ENCODE data around the gene AMN1. TPM values are rescaled to one million over a fixed set of nuclear protein-coding genes. Genes with fewer than 3 reads are reported as not detected.
A peak's percentile ranks its signal among the peaks of the same experiment; 100 is the strongest.
"Not testable (repeated sequence)": the region's sequence is repeated elsewhere in the genome, so short reads cannot be mapped to it uniquely, and the experiment has no call there.

The AMN1 gene
- total RNA-seq, 4 donors from 2014 or later = 6.5 to 10.5 (median 9.4) TPM

GRCh38 chr12:31768046-31768445 lies 39.2 kb upstream of the AMN1 start:
- Histone ChIP-seq H3K9me3 (peaks cover 0 to 15% (median 0%) of the 10 kb centered on the region in 4 donors), H3K4me3 (no peak overlapping the region), H3K27ac (no peak overlapping the region), H3K27me3 (no peaks in the 10 kb centered on the region), H3K36me3 (no peaks in the 10 kb centered on the region), H3K4me1 (no peaks in the 10 kb centered on the region)
- 88 to 93% methylated on average over 2 of the region's 2 CpGs for WGBS, 2 donors
- TF ChIP-seq EP300 (IDR thresholded peaks at IDR 0.05) = no peak
- DNase-seq (ENCODE audit: low spot score in 2 of 2) = no peak

- H3K4me3 ChIP-seq = no peak overlapping the region
- H3K9me3 ChIP-seq = peaks cover 0 to 15% (median 0%) of the 10 kb centered on the region in 4 donors
- WGBS, 2 donors = 77 to 84% methylated on average over 1 of the region's 1 CpG
- H3K27ac ChIP-seq = no peak overlapping the region
- no peak for DNase-seq (ENCODE audit: low spot score in 2 of 2)
- H3K36me3 ChIP-seq = no peaks in the 10 kb centered on the region
- TF ChIP-seq POLR2A (IDR thresholded peaks at IDR 0.05) = no peak
- TF ChIP-seq CTCF (IDR thresholded peaks at IDR 0.05) = no peak
- no peak for TF ChIP-seq EP300 (IDR thresholded peaks at IDR 0.05)
- H3K4me1 ChIP-seq = no peaks in the 10 kb centered on the region
- H3K27me3 ChIP-seq = no peaks in the 10 kb centered on the region
Observed at GRCh38 chr12:31765931-31766330, 37.1 kb upstream of the AMN1 start.

GRCh38 chr12:31759632-31760459 lies 31.0 kb upstream of the AMN1 start:
- TF ChIP-seq POLR2A (IDR thresholded peaks at IDR 0.05) (no peak), EP300 (IDR thresholded peaks at IDR 0.05) (no peak), CTCF (IDR thresholded peaks at IDR 0.05) (no peak)
- 79 to 93% methylated on average over 4 of the region's 4 CpGs for WGBS, 2 donors
- no peak overlapping the region for H3K27ac ChIP-seq

GRCh38 chr12:31758297-31758696 lies 29.5 kb upstream of the AMN1 start:
- DNase-seq (ENCODE audit: low spot score in 2 of 2); H3K27me3 ChIP-seq; H3K27ac ChIP-seq; H3K36me3 ChIP-seq; H3K9me3 ChIP-seq; H3K4me3 ChIP-seq; H3K4me1 ChIP-seq: not testable (repeated sequence)
- 94 to 95% methylated on average over 5 of the region's 5 CpGs for WGBS, 2 donors

More at GRCh38 chr12:31759632-31760459, 31.0 kb upstream of the AMN1 start:
- no peaks in the 10 kb centered on the region for H3K27me3 ChIP-seq
- H3K4me1 ChIP-seq = no peaks in the 10 kb centered on the region
- no peak for DNase-seq (ENCODE audit: low spot score in 2 of 2)
- H3K9me3 ChIP-seq = peaks cover 0 to 5% (median 0%) of the 10 kb centered on the region in 4 donors
- no peaks in the 10 kb centered on the region for H3K36me3 ChIP-seq
- H3K4me3 ChIP-seq = no peak overlapping the region

- peaks cover 0 to 2% (median 0%) of the 10 kb centered on the region in 4 donors for H3K9me3 ChIP-seq
- no peaks in the 10 kb centered on the region for H3K27me3 ChIP-seq
- no peaks in the 10 kb centered on the region for H3K36me3 ChIP-seq
- H3K4me1 ChIP-seq = no peaks in the 10 kb centered on the region
- TF ChIP-seq CTCF (IDR thresholded peaks at IDR 0.05) = no peak
- TF ChIP-seq POLR2A (IDR thresholded peaks at IDR 0.05) = no peak
- TF ChIP-seq EP300 (IDR thresholded peaks at IDR 0.05) = no peak
- no peak for DNase-seq (ENCODE audit: low spot score in 2 of 2)
- H3K4me3 ChIP-seq = no peak overlapping the region
- no peak overlapping the region for H3K27ac ChIP-seq
- WGBS, 2 donors = 82 to 95% methylated on average over 1 of the region's 1 CpG
Observed at GRCh38 chr12:31756977-31757420, 28.2 kb upstream of the AMN1 start.

GRCh38 chr12:31752450-31752849 lies 23.6 kb upstream of the AMN1 start:
- H3K9me3 ChIP-seq = peaks cover 0 to 10% (median 0%) of the 10 kb centered on the region in 4 donors

More at GRCh38 chr12:31752450-31752849, 23.6 kb upstream of the AMN1 start:
- H3K4me1 ChIP-seq = peaks cover 0 to 3% (median under 1%) of the 10 kb centered on the region in 4 donors
- H3K36me3 ChIP-seq = no peaks in the 10 kb centered on the region
- no peak for DNase-seq (ENCODE audit: low spot score in 2 of 2)
- no peak overlapping the region for H3K4me3 ChIP-seq
- 70 to 77% methylated on average over 4 of the region's 4 CpGs for WGBS, 2 donors
- TF ChIP-seq CTCF (IDR thresholded peaks at IDR 0.05) (no peak), EP300 (IDR thresholded peaks at IDR 0.05) (peak in 1 of 2 donors; percentile 20)
- H3K27ac ChIP-seq = no peak overlapping the region
- H3K27me3 ChIP-seq = no peaks in the 10 kb centered on the region

All from tibial nerve (tissue), 4 donors.